LNCAP (cell line): ENCODE results near the gene LYSMD2.

ENCODE experiments used
- TF ChIP-seq, protein P1 (sequence below): fragments of 450-650 bp; IDR thresholded peaks from 2 replicates; pipeline ENCODE4 v1.5.1; 2017; ENCODE audit warnings: mild to moderate bottlenecking

Gene LYSMD2

GRCh38 chr15:51688863-51689262 is 48.6 kb downstream of the LYSMD2 start:
- TF ChIP-seq, protein P1, sequence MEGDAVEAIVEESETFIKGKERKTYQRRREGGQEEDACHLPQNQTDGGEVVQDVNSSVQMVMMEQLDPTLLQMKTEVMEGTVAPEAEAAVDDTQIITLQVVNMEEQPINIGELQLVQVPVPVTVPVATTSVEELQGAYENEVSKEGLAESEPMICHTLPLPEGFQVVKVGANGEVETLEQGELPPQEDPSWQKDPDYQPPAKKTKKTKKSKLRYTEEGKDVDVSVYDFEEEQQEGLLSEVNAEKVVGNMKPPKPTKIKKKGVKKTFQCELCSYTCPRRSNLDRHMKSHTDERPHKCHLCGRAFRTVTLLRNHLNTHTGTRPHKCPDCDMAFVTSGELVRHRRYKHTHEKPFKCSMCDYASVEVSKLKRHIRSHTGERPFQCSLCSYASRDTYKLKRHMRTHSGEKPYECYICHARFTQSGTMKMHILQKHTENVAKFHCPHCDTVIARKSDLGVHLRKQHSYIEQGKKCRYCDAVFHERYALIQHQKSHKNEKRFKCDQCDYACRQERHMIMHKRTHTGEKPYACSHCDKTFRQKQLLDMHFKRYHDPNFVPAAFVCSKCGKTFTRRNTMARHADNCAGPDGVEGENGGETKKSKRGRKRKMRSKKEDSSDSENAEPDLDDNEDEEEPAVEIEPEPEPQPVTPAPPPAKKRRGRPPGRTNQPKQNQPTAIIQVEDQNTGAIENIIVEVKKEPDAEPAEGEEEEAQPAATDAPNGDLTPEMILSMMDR, result no peak

- TF ChIP-seq, protein P1, result no peak
These were observed 49.9 kb downstream of the LYSMD2 start for GRCh38 chr15:51687565-51687964.

GRCh38 chr15:51681303-51681963 is 56.0 kb downstream of the LYSMD2 start, which contains the start of gene SCG3:
Gene SCG3, plus strand, starts transcription at chr15:51681503. Its CDS starts 253 bp downstream, at chr15:51681756.
- TF ChIP-seq, protein P1, result no peak

DNA sequence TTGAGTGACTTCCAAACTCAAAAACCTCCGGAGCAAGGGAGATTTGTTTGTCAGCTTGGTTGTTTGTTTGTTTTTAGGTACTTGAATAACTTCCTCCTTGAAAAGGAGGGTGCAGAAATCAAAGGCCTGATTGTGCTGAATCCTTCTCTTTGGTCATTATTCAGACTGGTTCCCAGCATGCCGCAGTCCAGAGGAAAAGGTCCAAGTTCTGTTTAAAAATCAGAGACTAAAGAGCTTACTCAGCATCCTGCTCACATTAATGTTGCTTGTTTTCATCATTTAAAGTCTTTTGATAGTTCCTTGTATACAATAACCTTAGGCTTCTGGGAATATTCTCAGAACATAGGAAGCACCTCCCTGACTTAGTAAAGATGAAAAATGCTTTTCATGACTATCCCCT is 57.1 kb downstream of the LYSMD2 start:
- TF ChIP-seq, protein P1, result no peak

GRCh38 chr15:51678096-51678495 is 59.4 kb downstream of the LYSMD2 start:
- TF ChIP-seq, protein P1, result no peak

- TF ChIP-seq, protein P1, result no peak
These were observed 60.0 kb downstream of the LYSMD2 start for GRCh38 chr15:51677452-51677851.

- TF ChIP-seq, protein P1, result no peak
These were observed 60.4 kb downstream of the LYSMD2 start for GRCh38 chr15:51677021-51677420.

DNA sequence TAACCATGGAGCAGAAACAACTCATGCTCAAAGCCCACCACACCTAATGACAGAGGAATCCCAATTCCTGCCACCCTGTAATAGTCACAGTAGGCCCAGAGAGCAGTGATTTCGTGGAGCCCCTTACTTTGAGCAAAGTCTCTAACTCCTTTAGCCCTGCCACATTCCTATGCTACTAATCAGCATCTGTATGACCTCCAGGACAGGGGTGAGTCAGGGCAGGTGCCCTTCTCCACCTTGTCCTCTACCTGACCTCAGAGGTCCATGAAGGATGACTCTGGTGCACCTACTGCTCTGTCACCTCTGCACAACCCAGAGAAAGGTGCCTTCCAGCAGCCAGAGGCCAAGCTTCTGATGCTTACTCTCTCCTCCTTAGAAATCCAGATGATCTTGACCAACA is 62.2 kb downstream of the LYSMD2 start:
- TF ChIP-seq, protein P1, result no peak
